Measurements from ENCODE around the gene MKS1.

- TF ChIP-seq CTCF (IDR thresholded peaks at IDR 0.05): no peak
- TF ChIP-seq POLR2A (IDR thresholded peaks at IDR 0.05): no peak
- TF ChIP-seq POLR2AphosphoS5 (IDR thresholded peaks at IDR 0.05): no peak
Observed at GRCh38 chr17:58184308-58184985, 34.6 kb downstream of the MKS1 start.

All from prostate gland (tissue), 2 donors.